ENCODE measurements around the gene CDH4.

Gene CDH4

GRCh38 chr20:61562491-61562890, 310.4 kb downstream of the CDH4 start:
- H3K27ac ChIP-seq (ENCODE audit: low read depth, low read length) = no peak overlapping the region
- no peak overlapping the region for H3K4me2 ChIP-seq (ENCODE audit: low read length)
- H4K8ac ChIP-seq (ENCODE audit: low read depth, low read length) = no peak overlapping the region

GRCh38 chr20:61562897-61563504, 310.9 kb downstream of the CDH4 start:
- no peak overlapping the region for H3K23ac ChIP-seq (ENCODE audit: low read length)
- no peak overlapping the region for H2AK5ac ChIP-seq (ENCODE audit: low read length)
- H3K4me1 ChIP-seq (ENCODE audit: control insufficient read depth in 1 of 2, insufficient read depth in 2 of 2, low read length in 2 of 2) = no peaks in the 10 kb centered on the region
- H3K9me3 ChIP-seq (ENCODE audit: insufficient read depth, low read depth, low read length) = no peaks in the 10 kb centered on the region
- H4K91ac ChIP-seq (ENCODE audit: low read depth, low read length) = no peak overlapping the region
- H4K8ac ChIP-seq (ENCODE audit: low read depth, low read length) = no peak overlapping the region
- no peak for DNase-seq
- no peak overlapping the region for H3K4me2 ChIP-seq (ENCODE audit: low read length)
- WGBS (ENCODE audit: extremely low coverage, insufficient coverage, insufficient read length) = no CpG with 5 or more reads among the region's 16 CpGs
- H3K27me3 ChIP-seq (ENCODE audit: insufficient read depth, low read length) = no peaks in the 10 kb centered on the region
- H3K4ac ChIP-seq (ENCODE audit: low read depth, low read length) = no peak overlapping the region
- no peak overlapping the region for H3K14ac ChIP-seq (ENCODE audit: low read length)
- H2BK5ac ChIP-seq (ENCODE audit: low read depth, low read length, poor library complexity) = no peak overlapping the region
- H2AFZ ChIP-seq (ENCODE audit: insufficient read depth, low read length, poor library complexity) = no peak overlapping the region
- no peaks in the 10 kb centered on the region for H3K36me3 ChIP-seq (ENCODE audit: control insufficient read depth in 1 of 2, insufficient read depth in 2 of 2, low read length in 2 of 2)
- no peaks in the 10 kb centered on the region for H3K79me1 ChIP-seq (ENCODE audit: low read length)
- no peaks in the 10 kb centered on the region for H3K79me2 ChIP-seq (ENCODE audit: control insufficient read depth, insufficient read depth, low read length, poor library complexity)
- no peak overlapping the region for H3K18ac ChIP-seq (ENCODE audit: low read length)
- no peak overlapping the region for H2BK12ac ChIP-seq (ENCODE audit: low read length)
- H4K12ac ChIP-seq (ENCODE audit: low read depth, low read length) = no peak overlapping the region
- H3K4me3 ChIP-seq (ENCODE audit: low read depth, low read length) = no peak overlapping the region
- no peak overlapping the region for H3K9ac ChIP-seq (ENCODE audit: low read length)
- H3K27ac ChIP-seq (ENCODE audit: low read depth, low read length) = no peak overlapping the region
- H2BK120ac ChIP-seq (ENCODE audit: insufficient read depth, low read length, poor library complexity) = no peak overlapping the region

More at GRCh38 chr20:61562491-61562890, 310.4 kb downstream of the CDH4 start:
- H2BK5ac ChIP-seq (ENCODE audit: low read depth, low read length, poor library complexity) = no peak overlapping the region
- no CpG with 5 or more reads among the region's 8 CpGs for WGBS (ENCODE audit: extremely low coverage, insufficient coverage, insufficient read length)
- H4K12ac ChIP-seq (ENCODE audit: low read depth, low read length) = no peak overlapping the region
- H3K18ac ChIP-seq (ENCODE audit: low read length) = no peak overlapping the region
- H3K9ac ChIP-seq (ENCODE audit: low read length) = no peak overlapping the region
- H3K79me2 ChIP-seq (ENCODE audit: control insufficient read depth, insufficient read depth, low read length, poor library complexity) = no peaks in the 10 kb centered on the region
- H3K23ac ChIP-seq (ENCODE audit: low read length) = no peak overlapping the region
- H3K36me3 ChIP-seq (ENCODE audit: control insufficient read depth in 1 of 2, insufficient read depth in 2 of 2, low read length in 2 of 2) = no peaks in the 10 kb centered on the region
- no peaks in the 10 kb centered on the region for H3K4me1 ChIP-seq (ENCODE audit: control insufficient read depth in 1 of 2, insufficient read depth in 2 of 2, low read length in 2 of 2)
- no peak overlapping the region for H3K4ac ChIP-seq (ENCODE audit: low read depth, low read length)
- no peaks in the 10 kb centered on the region for H3K27me3 ChIP-seq (ENCODE audit: insufficient read depth, low read length)
- no peak overlapping the region for H3K4me3 ChIP-seq (ENCODE audit: low read depth, low read length)
- H2AK5ac ChIP-seq (ENCODE audit: low read length) = no peak overlapping the region
- H4K91ac ChIP-seq (ENCODE audit: low read depth, low read length) = no peak overlapping the region
- no peak overlapping the region for H2BK120ac ChIP-seq (ENCODE audit: insufficient read depth, low read length, poor library complexity)
- H3K14ac ChIP-seq (ENCODE audit: low read length) = no peak overlapping the region
- H3K79me1 ChIP-seq (ENCODE audit: low read length) = no peaks in the 10 kb centered on the region
- no peak for DNase-seq
- no peaks in the 10 kb centered on the region for H3K9me3 ChIP-seq (ENCODE audit: insufficient read depth, low read depth, low read length)
- H2BK12ac ChIP-seq (ENCODE audit: low read length) = no peak overlapping the region
- no peak overlapping the region for H2AFZ ChIP-seq (ENCODE audit: insufficient read depth, low read length, poor library complexity)

GRCh38 chr20:61564628-61565027, 312.6 kb downstream of the CDH4 start:
- no peak overlapping the region for H3K4me2 ChIP-seq (ENCODE audit: low read length)
- no peaks in the 10 kb centered on the region for H3K36me3 ChIP-seq (ENCODE audit: control insufficient read depth in 1 of 2, insufficient read depth in 2 of 2, low read length in 2 of 2)
- H4K12ac ChIP-seq (ENCODE audit: low read depth, low read length) = no peak overlapping the region
- H4K8ac ChIP-seq (ENCODE audit: low read depth, low read length) = no peak overlapping the region
- no peak overlapping the region for H3K14ac ChIP-seq (ENCODE audit: low read length)
- H3K27me3 ChIP-seq (ENCODE audit: insufficient read depth, low read length) = no peaks in the 10 kb centered on the region
- H3K9ac ChIP-seq (ENCODE audit: low read length) = no peak overlapping the region
- no peak overlapping the region for H2BK12ac ChIP-seq (ENCODE audit: low read length)
- H3K27ac ChIP-seq (ENCODE audit: low read depth, low read length) = no peak overlapping the region
- DNase-seq = no peak
- no peak overlapping the region for H3K4me3 ChIP-seq (ENCODE audit: low read depth, low read length)
- no peaks in the 10 kb centered on the region for H3K4me1 ChIP-seq (ENCODE audit: control insufficient read depth in 1 of 2, insufficient read depth in 2 of 2, low read length in 2 of 2)
- H2AFZ ChIP-seq (ENCODE audit: insufficient read depth, low read length, poor library complexity) = no peak overlapping the region
- H3K9me3 ChIP-seq (ENCODE audit: insufficient read depth, low read depth, low read length) = no peaks in the 10 kb centered on the region
- no peaks in the 10 kb centered on the region for H3K79me2 ChIP-seq (ENCODE audit: control insufficient read depth, insufficient read depth, low read length, poor library complexity)
- no peak overlapping the region for H2BK120ac ChIP-seq (ENCODE audit: insufficient read depth, low read length, poor library complexity)
- no peak overlapping the region for H3K18ac ChIP-seq (ENCODE audit: low read length)
- no peak overlapping the region for H3K4ac ChIP-seq (ENCODE audit: low read depth, low read length)
- no peak overlapping the region for H3K23ac ChIP-seq (ENCODE audit: low read length)
- WGBS (ENCODE audit: extremely low coverage, insufficient coverage, insufficient read length) = no CpG with 5 or more reads among the region's 8 CpGs
- H3K79me1 ChIP-seq (ENCODE audit: low read length) = no peaks in the 10 kb centered on the region
- H4K91ac ChIP-seq (ENCODE audit: low read depth, low read length) = no peak overlapping the region
- no peak overlapping the region for H2AK5ac ChIP-seq (ENCODE audit: low read length)
- H2BK5ac ChIP-seq (ENCODE audit: low read depth, low read length, poor library complexity) = no peak overlapping the region

- Histone ChIP-seq H2BK120ac (ENCODE audit: insufficient read depth, low read length, poor library complexity) (no peak overlapping the region), H3K9me3 (ENCODE audit: insufficient read depth, low read depth, low read length) (no peaks in the 10 kb centered on the region), H2BK12ac (ENCODE audit: low read length) (no peak overlapping the region), H3K4ac (ENCODE audit: low read depth, low read length) (no peak overlapping the region), H3K4me1 (ENCODE audit: control insufficient read depth in 1 of 2, insufficient read depth in 2 of 2, low read length in 2 of 2) (no peaks in the 10 kb centered on the region), H2BK5ac (ENCODE audit: low read depth, low read length, poor library complexity) (no peak overlapping the region), H3K27me3 (ENCODE audit: insufficient read depth, low read length) (no peaks in the 10 kb centered on the region), H2AK5ac (ENCODE audit: low read length) (no peak overlapping the region), H3K36me3 (ENCODE audit: control insufficient read depth in 1 of 2, insufficient read depth in 2 of 2, low read length in 2 of 2) (no peaks in the 10 kb centered on the region), H3K79me2 (ENCODE audit: control insufficient read depth, insufficient read depth, low read length, poor library complexity) (no peaks in the 10 kb centered on the region), H3K14ac (ENCODE audit: low read length) (no peak overlapping the region), H4K12ac (ENCODE audit: low read depth, low read length) (no peak overlapping the region), H3K18ac (ENCODE audit: low read length) (no peak overlapping the region), H3K4me3 (ENCODE audit: low read depth, low read length) (no peak overlapping the region), H3K79me1 (ENCODE audit: low read length) (no peaks in the 10 kb centered on the region), H3K23ac (ENCODE audit: low read length) (no peak overlapping the region), H3K9ac (ENCODE audit: low read length) (no peak overlapping the region), H3K27ac (ENCODE audit: low read depth, low read length) (no peak overlapping the region), H2AFZ (ENCODE audit: insufficient read depth, low read length, poor library complexity) (no peak overlapping the region), H4K8ac (ENCODE audit: low read depth, low read length) (no peak overlapping the region), H4K91ac (ENCODE audit: low read depth, low read length) (no peak overlapping the region), H3K4me2 (ENCODE audit: low read length) (no peak overlapping the region)
- no CpG with 5 or more reads among the region's 12 CpGs for WGBS (ENCODE audit: extremely low coverage, insufficient coverage, insufficient read length)
- DNase-seq = no peak
These were observed 313.7 kb downstream of the CDH4 start for GRCh38 chr20:61565791-61566190.
